GM19452 (cell line): ENCODE measurements around the gene ARMH1.
"Not testable (repeated sequence)": the region's sequence is repeated elsewhere in the genome, so short reads cannot be mapped to it uniquely, and the experiment has no call there.

Experiments
- ATAC-seq: cut with Tn5 transposase; IDR thresholded peaks from one replicate; pipeline ENCODE4 v1.9.1; 2021; ENCODE audit not compliant: unreplicated experiment

ARMH1 gene

DNA sequence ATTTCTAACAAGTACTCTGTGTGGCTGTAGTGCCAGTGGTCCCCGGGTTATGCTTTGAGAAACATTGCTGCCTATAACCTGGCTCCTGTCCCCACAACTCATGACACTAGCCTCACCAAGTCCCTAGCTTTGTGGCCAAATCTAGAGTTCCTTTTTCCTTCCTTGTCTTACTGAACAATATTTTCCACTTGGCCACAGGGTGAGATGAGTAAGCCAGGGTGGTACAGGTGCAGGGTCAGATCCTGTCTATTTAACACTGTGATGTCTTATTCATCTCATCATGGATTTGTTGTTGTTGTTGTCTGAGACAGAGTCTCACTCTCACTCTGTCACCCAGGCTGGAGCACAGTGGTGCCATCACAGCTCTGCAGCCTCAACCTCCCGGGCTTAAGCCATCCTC, 18.6 kb downstream of the ARMH1 start:
- ATAC-seq: no peak

DNA sequence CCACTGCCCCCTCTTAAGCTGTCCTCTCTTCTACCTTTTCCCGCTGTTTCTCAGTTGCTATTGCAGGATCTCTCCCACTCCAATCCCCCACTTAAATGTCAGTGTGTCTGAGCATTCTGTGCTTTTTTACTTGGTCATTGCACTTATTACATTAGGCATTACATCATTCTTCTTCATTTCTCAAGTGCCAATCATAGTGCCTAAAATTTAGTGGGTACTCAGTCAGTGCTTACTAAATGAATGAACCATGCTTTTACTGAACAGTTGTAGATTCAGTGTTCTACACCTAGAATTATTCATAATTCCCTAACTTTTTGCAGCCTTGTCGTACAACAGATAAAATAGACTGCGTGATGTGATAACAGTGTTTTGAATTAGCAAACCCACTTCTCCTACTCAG, 19.4 kb downstream of the ARMH1 start:
- no peak for ATAC-seq

DNA sequence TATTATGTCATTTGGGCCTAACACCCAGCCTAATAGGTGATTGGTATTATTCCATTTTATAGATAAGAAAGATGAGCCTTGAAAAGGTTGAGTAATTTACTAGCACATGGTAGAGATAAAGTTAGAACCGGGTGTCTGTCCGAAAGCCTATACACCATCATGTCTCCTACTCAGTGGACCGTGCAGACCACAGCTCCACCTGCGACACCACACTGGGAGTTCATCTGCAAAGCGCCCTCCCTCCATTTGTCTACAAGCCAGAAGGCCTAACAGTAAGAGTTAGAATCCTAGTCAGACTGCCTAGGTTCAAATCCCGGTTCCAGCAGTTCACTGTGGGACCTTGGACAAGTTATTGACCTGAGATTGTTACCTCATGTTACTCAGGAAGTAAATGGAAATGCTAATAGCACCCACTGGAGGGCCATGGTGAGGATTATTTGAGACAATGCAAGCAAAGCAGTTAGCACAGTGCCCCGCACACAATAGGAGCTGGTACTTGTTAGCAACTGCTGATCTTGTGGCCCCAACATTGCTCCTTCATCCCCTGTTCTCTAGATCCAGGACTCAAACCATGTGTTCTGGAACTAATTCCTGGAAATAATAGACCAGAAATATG, 20.5 kb downstream of the ARMH1 start:
- ATAC-seq: peak; percentile 57

DNA sequence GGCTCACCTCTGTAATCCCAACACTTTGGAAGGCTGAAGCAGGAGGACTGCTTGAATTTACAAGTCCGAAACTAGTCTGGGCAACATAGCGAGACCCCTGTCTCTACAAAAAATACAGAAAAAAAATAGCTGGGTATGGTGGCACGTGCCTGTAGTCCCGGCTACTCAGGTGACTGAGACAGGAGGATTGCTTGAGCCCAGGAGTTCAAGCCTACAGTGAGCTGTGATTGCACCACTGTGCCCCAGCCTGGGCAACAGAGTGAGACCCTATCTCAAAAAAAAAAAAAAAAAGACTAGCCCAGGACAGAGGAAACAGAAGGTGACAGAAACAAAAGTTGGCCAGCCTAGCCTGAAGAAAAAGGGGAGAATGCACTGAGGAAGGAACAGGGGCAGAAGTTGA, 21.2 kb downstream of the ARMH1 start:
- no peak for ATAC-seq

DNA sequence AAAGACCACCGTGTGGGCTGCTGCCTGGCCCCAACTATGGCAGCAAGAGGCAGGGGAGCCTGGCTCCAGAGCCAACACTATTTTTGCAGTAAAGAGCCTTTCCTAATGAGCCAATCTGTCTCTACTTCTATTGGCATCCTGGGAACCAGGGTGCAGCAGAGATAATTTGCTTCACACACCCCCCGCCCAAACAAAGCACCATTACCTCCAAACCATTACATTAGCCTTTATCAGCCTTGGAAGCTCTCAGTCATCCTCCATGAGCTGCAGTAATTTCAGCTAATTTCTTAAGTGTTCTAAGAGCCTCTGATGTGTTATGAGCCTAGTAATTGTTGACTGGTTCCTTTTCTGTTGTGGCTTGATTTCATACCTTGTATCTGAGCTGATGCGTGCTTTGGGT, 21.6 kb downstream of the ARMH1 start:
- no peak for ATAC-seq

DNA sequence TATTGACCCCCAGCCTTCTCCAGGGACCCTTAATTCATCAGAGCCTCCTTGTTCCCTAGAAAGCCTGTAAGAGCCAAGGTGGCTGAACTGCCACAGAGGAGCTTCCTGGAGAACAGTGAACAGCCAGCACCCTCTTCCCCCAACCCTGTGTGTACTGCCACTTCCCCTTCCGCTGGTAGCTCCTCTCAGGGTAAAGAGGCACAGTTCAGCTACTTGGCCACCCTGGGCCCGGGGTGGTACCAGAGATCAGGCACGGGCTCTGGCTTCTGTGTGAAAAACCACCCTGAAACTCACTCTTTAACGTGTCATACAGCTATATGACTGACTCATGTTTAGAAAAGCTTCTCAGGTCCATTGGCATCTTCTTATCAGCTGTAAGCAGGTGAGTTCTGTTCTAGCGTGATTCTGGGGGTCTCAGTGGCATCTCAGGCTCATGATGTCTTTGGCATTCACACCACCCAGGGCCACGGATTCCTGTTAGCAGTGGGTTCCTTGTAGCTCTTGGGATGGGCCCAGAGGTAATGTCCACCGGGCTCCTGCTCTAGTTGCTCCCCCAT, 22.4 kb downstream of the ARMH1 start:
- ATAC-seq: no peak

DNA sequence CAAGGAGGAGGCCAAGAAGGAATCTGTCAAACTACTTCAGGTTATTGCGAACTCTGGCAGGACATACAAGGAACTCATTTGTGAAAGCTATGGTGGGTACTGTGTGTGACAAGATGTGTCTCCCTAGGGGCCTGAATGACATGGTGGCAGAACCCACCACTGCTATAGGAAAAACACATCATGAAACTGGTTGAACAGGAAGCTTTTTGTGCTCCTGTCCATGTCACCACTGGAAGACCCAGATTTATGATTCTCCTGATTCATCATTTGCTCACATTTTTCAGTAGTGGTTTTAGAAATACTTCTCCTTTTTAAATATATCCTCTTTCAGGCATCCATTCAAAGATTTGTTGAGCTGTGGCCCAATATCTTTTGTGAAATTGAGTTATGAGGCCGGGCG, 23.6 kb downstream of the ARMH1 start:
- no peak for ATAC-seq

DNA sequence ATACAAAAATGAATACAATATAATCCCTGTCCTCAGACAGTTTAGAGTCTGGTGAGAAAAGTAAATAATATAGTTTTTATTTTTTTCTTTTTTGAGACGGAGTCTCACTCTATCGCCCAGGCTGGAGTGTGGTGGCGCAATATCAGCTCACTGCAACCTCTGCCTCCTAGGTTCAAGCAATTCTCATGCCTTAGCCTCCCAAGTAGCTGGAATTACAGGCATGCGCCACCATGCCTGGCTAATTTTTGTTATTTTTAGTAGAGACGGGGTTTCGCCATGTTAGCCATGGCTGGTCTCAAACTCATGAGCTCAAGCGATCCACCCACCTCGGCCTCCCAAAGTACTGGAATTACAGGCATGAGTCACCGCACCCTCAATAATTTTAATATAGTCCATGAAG, 24.9 kb downstream of the ARMH1 start:
- ATAC-seq: not testable (repeated sequence)

DNA sequence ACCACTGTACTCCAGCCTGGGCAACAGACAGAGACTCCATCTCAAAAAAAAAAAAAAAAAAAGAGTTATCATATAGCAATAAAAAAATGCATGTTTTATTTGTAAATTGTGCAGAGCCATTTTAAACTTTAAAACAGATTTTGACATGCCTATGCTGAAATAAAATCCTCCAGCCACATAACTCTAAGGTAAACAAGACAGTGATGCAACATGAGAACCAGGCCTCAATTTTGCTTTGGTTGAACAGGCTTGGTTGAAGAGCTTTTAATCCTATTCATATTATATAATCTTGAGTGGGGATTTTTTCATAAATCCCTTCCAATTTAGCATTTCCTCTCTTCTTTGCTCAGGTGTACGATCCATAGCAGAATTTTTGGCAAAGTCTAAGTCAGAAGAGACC, 26.1 kb downstream of the ARMH1 start:
- ATAC-seq: no peak

DNA sequence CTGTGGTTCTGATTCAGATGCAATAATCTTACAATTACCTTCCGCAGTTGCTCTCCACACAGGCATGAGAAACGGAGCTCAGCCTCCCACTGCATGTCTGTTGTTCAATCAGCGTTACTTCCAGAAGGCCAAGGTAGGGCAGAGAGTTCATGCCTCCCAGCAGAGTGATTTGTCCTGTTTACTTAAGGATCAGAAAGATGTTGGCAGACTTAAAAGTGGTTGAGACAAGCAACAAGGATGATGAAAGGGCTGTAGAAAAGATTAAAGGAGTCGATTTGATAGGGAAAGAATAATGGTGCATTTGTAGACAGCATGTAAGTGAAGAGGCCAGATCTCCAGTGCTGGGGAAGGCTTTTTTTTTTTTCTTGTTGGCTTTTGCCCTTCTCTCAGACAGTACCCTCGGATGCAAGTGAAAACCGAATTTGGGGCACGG, 26.6 kb downstream of the ARMH1 start:
- no peak for ATAC-seq

DNA sequence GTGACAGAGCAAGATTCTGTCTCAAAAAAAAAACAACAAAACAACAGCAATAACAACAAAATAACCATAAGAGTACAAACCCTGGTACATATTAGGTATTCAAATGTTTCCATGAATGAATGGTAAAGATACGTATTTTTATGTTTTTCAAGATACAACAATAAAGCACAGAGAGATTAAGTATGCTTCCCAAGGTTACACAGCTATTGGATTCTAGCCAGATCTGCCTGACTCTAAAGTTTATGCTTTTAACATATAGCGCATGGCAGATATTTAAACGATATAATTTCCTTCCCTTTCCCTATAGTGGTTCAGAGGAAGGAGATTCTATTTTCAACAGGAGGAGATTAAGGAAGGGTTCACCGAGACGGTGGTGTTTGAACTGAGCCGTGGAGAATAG, 31.0 kb downstream of the ARMH1 start:
- no peak for ATAC-seq

DNA sequence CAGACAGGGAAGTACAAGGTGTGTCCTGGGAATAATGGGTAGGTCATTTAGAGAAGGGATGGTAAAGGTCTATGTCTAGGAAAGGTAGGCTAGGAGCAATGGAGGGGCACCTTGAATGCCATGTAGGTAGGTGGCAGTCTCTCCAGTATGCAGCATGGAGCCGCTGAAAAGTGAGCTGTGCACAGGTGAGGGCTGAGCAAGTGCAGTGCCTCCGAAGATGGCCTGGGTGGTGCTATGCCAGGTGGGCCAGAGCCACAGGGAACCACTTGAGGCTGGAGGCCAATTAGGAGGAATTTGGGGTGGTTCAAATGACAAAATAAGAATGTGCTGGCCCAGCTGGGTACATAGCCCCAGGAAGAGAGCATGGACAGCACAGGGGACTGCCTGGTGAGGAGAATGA, 31.4 kb downstream of the ARMH1 start:
- ATAC-seq: no peak

DNA sequence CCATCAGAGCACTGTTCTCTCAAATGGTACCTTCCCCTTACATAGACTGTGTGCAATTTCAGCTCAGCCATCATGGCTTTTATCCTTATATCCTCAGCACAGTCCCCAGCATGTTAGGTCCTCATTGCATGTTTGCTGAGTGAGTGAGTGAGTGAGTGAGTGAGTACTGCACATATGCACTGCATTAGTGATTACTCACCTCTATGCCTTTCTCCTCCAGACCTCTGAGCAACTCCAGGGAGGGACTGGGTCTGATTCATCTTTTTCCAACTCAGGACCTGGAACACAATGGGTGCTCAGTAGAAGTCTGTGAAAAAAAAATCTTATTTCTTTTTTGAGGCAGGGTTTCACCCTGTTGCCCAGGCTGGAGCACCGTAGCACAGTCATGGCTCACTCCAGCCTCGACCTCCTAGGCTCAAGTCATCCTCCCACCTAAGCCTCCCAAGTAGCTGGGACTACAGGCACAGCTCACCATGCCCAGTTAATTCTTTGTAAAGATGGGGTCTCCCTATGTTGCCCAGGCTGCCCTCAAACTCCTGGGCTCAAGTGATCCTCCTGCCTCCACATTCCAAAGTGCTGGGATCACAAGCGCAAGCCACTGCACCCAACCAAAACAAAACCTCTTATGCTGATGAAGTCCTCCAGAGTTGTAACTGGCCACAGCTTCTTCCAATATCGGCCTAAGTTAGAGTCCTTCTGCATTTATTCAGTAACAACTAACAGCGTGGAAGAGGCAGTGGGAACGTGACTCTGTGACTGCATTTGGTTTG, 32.8 kb downstream of the ARMH1 start:
- ATAC-seq: no peak

DNA sequence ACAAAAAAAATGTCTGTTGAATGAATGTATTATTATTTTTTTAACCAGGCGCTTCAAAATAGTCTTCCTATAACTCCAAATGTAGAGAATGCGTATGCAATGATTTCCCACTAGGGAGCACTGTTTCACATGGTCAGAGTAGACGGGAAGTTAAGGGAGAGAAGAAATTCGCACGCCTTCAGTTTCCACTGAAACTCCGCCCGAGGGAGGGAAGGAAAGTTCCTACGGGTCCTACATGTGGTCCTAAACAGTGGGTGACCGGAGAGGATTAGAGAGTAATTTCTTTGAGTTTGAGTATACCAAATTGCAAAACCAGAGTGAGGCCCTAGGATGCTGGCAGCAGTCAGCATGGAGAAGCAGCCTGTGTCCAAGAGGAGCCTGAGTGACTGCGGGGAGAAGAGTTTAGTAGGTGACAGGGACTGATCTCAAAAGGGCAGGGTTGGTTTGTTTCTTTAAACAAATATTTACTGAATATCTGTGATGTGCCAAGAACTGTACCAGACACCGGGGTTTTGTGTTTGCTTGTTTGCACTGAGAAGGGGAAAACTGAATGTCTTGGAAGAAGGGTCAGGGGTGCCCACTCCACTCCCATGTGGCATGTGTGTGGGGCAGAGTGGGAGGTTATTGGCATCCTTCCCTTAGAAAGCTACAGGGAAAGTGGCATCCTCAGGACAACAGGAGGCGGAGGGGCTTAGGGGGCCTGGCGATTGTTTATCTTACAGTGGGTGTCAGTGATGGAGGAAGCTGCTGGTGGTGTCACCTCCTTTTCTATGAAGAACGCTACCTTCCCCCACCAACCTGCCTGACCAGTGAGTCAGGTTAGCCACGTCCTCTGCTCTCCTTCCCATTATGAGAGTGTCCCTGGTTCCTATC, 33.7 kb downstream of the ARMH1 start:
- no peak for ATAC-seq

DNA sequence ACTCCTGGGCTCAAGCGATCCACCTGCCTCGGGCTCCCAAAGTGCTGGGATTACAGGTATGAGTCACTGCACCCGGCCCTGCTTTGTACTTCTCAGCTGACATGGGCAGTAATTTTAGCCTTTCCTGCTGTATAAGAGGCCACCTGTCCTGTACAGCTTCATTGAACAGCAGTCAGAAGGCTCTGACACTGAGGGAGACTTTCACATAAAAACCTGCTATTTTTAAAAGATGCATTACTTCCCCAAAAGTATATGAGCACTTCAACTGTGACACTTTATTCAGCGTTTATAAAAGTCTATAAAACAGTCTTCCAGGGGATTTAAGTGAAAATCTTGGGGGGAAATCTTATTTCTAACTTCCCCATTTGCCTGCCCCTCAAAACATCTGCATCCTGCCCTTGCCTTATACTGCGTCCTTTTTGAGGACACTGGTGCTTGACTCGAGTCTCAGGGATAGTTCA, 38.8 kb downstream of the ARMH1 start:
- no peak for ATAC-seq

DNA sequence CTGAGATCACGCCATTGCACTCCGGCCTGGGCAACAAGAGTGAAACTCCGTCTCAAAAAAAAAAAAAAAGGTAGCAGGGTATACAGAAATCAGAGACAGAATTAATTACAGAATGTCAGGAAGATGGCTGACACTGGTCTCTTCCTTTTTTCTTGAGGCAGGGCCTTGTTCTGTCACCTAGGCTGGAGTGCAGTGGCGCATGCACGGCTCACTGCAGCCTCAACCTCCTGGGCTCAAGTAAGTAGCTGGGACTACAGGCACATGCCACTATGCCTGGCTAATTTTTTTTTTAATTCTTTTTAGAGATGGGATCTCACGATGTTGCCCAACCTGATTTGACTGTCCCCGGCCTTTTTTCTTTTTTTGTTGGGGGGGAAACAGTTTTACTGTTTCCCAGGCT, 40.0 kb downstream of the ARMH1 start:
- no peak for ATAC-seq

DNA sequence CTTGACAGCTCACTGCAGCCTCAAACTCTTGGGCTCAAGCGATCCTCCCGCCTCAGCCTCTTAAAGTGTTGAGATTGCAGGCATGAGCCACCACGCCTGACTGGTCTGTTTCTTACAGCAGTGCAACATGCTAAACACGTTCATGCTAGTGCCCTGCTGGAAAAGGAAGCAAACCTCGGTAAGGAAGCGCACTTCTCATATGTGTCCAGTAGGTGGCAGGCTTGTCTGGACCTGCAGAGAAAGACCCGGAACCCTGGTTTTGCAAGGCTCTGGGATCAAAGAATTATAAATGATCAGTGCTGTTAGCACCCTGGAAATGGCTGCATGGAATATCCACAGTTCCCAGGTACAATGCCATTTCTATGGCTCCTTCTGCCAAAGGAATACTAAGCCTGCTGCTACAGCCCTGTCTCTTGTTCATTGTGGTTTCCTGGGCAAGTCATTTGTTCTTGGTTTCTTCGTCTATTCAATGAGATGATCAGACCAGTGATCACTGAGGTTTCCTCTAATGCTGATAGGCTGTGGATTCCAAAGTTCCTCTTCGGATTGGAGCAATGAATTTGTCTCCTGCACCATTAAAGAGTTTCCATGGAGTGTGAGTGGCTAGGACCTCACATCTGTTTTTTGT, 40.5 kb downstream of the ARMH1 start:
- ATAC-seq: no peak

DNA sequence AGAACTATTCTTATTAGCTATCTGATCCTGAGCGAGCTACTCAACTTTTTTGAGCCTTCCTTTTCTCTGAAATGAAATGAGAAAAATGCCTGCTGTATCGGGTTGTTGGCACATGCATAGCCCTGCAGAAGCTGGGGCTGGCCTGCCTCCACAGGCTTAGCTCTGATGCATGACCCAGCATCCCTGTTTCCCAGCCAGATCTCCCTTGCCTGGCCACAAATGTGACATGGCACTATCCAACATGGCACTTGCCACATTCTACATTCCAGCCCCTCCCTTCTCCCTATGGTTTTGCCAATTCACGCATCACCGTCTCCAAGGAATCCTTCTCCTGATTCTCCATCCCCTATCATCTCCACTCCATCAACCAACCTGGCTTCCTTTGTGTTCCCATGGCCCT, 42.6 kb downstream of the ARMH1 start:
- no peak for ATAC-seq

DNA sequence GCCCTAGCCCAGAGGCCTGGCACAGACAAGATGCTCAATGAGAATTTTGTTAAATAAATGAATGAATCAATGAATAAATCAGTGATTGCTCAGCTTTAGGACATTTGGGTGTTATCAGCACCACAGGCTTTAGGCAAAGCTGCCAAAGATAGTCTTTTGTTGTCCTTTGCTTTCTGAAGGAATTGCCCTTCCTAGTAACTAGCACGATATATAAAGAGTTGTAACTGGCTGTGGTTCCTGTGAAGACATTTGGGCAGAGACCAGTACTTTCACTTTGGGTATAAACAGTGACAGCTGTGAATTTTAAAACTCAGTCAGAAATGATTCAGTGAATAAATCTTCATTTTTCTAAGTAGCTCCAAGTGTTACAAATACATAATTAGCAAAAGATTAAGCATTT, 43.1 kb downstream of the ARMH1 start:
- ATAC-seq: no peak

DNA sequence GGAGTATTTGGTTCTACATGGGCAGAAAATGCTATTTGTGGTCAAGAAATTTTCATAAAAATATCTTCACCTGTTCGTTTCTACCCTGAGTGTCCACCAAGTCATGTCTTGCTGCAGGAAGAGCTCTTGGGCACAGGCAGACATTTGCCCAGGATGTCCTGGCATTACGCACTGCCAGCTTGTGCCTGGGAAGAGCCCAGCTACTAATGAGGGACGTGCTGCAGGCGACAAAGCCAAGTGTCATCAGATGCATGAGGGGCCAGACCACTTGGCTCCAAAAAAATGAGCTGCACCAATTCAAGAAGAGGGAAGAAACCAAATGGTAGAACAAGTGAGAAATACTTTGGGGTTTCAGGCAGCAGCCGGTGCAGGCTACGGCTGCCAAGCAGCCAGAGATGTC, 43.6 kb downstream of the ARMH1 start:
- no peak for ATAC-seq

DNA sequence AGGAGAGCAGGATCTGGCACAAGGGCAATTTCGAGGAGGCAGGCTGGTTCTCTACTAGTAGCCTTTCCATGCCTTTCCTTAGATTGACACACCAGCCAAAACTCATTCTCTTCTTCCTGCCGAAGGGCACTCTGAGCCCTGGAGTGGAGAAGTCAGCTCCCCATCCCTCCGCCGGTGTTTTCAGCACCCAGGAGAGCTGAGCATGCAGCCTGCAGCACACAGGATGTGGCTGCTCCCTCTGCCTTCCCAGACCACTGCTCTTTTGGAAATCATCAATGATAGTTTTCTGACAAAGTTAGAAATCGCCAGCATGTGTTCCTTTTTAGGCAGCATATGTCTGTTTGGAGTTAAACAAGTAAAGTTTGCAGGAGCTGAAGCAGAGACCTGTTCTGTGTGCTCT, 44.8 kb downstream of the ARMH1 start:
- ATAC-seq: no peak
